ENCODE data around the gene PHYKPL.

- TF ChIP-seq CTCF (IDR thresholded peaks at IDR 0.05) (no peak), POLR2A (IDR thresholded peaks at IDR 0.05) (no peak)
Observed at GRCh38 chr5:178266581-178266980, 34.0 kb upstream of the PHYKPL start.
